Measurements from ENCODE around the gene TCHHL1. TPM values are rescaled to one million over a fixed set of nuclear protein-coding genes. Genes with fewer than 3 reads are reported as not detected.
A peak's percentile ranks its signal among the peaks of the same experiment; 100 is the strongest.

Gene TCHHL1
- total and polyA plus RNA-seq, 2 experiments from 2014 or later = not detected

DNA sequence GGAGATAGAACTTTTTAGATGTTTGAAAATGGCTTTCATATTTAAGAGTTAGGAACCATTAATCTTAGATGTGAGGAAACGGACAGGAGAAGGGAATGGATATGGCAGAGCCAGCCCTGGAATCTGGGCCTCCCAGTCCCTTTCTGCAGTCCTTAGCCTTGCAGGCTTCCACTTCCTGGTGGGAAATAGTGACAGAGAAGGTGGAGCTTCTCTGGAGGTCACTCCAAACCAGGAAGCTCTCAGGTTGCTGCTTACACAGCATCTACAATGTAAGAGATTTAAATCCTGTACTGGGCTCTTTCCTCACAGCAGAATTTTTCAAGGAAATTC lies 54.6 kb downstream of the TCHHL1 start:
- Histone ChIP-seq H3K9me2 (ENCODE audit: insufficient read depth) (no peaks in the 10 kb centered on the region), H3F3A (ENCODE audit: insufficient read depth) (peaks cover 73% of the 10 kb centered on the region), H2AFZ (no peak overlapping the region), H4K20me1 (ENCODE audit: insufficient read depth) (peaks cover 15% of the 10 kb centered on the region), H3K9me3 (ENCODE audit: low read depth) (no peaks in the 10 kb centered on the region), H3K27ac (peak overlapping the region; percentile 99), H3K9ac (peak overlapping the region; percentile 100), H3K79me2 (ENCODE audit: insufficient read depth) (peaks cover 41% of the 10 kb centered on the region), H3K4me2 (ENCODE audit: unreplicated experiment) (peak overlapping the region; percentile 100), H3K4me3 (peak overlapping the region; percentile 100), H3K4me1 (ENCODE audit: insufficient read depth) (peaks cover 31% of the 10 kb centered on the region), H3K36me3 (ENCODE audit: low read depth) (peaks cover 46% of the 10 kb centered on the region), H3K27me3 (replicated peaks; ENCODE audit: insufficient read depth) (no peaks in the 10 kb centered on the region)
- WGBS, 2 experiments (ENCODE audit: low coverage in 1 of 2, low lambda C conversion rate in 2 of 2, missing lambda C conversion rate in 2 of 2) = 7 to 9% methylated on average over 1 of the region's 1 CpG
- TF ChIP-seq EZH2phosphoT487 (IDR thresholded peaks at IDR 0.05; ENCODE audit: insufficient read depth, low read depth) (no peak), EZH2 (IDR thresholded peaks at IDR 0.05; ENCODE audit: insufficient read depth, poor library complexity, severe bottlenecking) (no peak)
- no peak for DNase-seq
- in situ Hi-C loops (cut with MboI) = no loop called here

Small RNA genes within 50 kb of the gene (small RNA-seq; reads per million reads assigned to genes)
- not detected for gene SPTLC1P4 (ENCODE audit: low read depth, low replicate concordance)

Other genes starting within 250 kb of the TCHHL1 start
- 0.13 TPM in 1 of 2 replicates, not detected in the other for gene C2CD4D, start 249.2 kb downstream of the TCHHL1 start, total RNA-seq (2014; rRNA removed; shearing (Covaris generic))
- gene C2CD4D, start 249.2 kb downstream of the TCHHL1 start, polyA plus RNA-seq (2016; fragmentation: Nextera tagmentation; extraction: Ambion mirVana) = 0.14 and 0.16 TPM in 2 replicates
- gene THEM5, start 235.4 kb downstream of the TCHHL1 start, total RNA-seq (2014; rRNA removed; shearing (Covaris generic)) = not detected in 2 replicates
- not detected in 2 replicates for gene THEM5, start 235.4 kb downstream of the TCHHL1 start, polyA plus RNA-seq (2016; fragmentation: Nextera tagmentation; extraction: Ambion mirVana)
- 10.0 and 14.6 TPM in 2 replicates for gene THEM4, start 179.6 kb downstream of the TCHHL1 start, total RNA-seq (2014; rRNA removed; shearing (Covaris generic))
- gene THEM4, start 179.6 kb downstream of the TCHHL1 start, polyA plus RNA-seq (2016; fragmentation: Nextera tagmentation; extraction: Ambion mirVana) = 17.9 and 19.0 TPM in 2 replicates
- gene S100A10, start 95.2 kb downstream of the TCHHL1 start, total RNA-seq (2014; rRNA removed; shearing (Covaris generic)) = 60.5 and 60.7 TPM in 2 replicates
- 1,024 and 1,043 TPM in 2 replicates for gene S100A10, start 95.2 kb downstream of the TCHHL1 start, polyA plus RNA-seq (2016; fragmentation: Nextera tagmentation; extraction: Ambion mirVana)
- gene S100A11, start 52.1 kb downstream of the TCHHL1 start, total RNA-seq (2014; rRNA removed; shearing (Covaris generic)) = 460 and 612 TPM in 2 replicates
- 4,050 and 4,052 TPM in 2 replicates for gene S100A11, start 52.1 kb downstream of the TCHHL1 start, polyA plus RNA-seq (2016; fragmentation: Nextera tagmentation; extraction: Ambion mirVana)
- 0.22 TPM in 1 of 2 replicates, not detected in the other for gene TCHH, start 26.4 kb upstream of the TCHHL1 start, total RNA-seq (2014; rRNA removed; shearing (Covaris generic))
- 0.08 and 0.11 TPM in 2 replicates for gene TCHH, start 26.4 kb upstream of the TCHHL1 start, polyA plus RNA-seq (2016; fragmentation: Nextera tagmentation; extraction: Ambion mirVana)
- gene RPTN, start 70.2 kb upstream of the TCHHL1 start, total RNA-seq (2014; rRNA removed; shearing (Covaris generic)) = not detected in 2 replicates
- gene RPTN, start 70.2 kb upstream of the TCHHL1 start, polyA plus RNA-seq (2016; fragmentation: Nextera tagmentation; extraction: Ambion mirVana) = 0.05 TPM in 1 of 2 replicates, not detected in the other
- gene HRNR, start 135.1 kb upstream of the TCHHL1 start, total RNA-seq (2014; rRNA removed; shearing (Covaris generic)) = not detected in 2 replicates
- gene HRNR, start 135.1 kb upstream of the TCHHL1 start, polyA plus RNA-seq (2016; fragmentation: Nextera tagmentation; extraction: Ambion mirVana) = 0.05 TPM in 1 of 2 replicates, not detected in the other
- gene FLG, start 236.2 kb upstream of the TCHHL1 start, total RNA-seq (2014; rRNA removed; shearing (Covaris generic)) = 2.9 and 3.0 TPM in 2 replicates
- gene FLG, start 236.2 kb upstream of the TCHHL1 start, polyA plus RNA-seq (2016; fragmentation: Nextera tagmentation; extraction: Ambion mirVana) = 1.6 and 1.7 TPM in 2 replicates

All from GM23248 (cell line).